Measurements from ENCODE around the gene ZNF816.

ZNF816 gene

GRCh38 chr19:52963247-52963618, 552 bp upstream of the ZNF816 start:
- peaks cover 13 to 22% of the 10 kb centered on the region in 2 donors for H3K36me3 ChIP-seq (ENCODE audit: control insufficient read depth in 2 of 2, insufficient read depth in 2 of 2, low read length in 2 of 2)
- H3K27ac ChIP-seq (ENCODE audit: low read depth in 2 of 2, low read length in 2 of 2): peak overlapping the region; percentile 88 to 90
- H3K27me3 ChIP-seq (ENCODE audit: control insufficient read depth in 2 of 2, insufficient read depth in 2 of 2, low read length in 2 of 2): no peaks in the 10 kb centered on the region
- peak overlapping the region; percentile 86 to 87 for H3K9ac ChIP-seq (ENCODE audit: low read depth in 1 of 2, low read length in 2 of 2)
- peak overlapping the region; percentile 75 to 94 for H3K4me3 ChIP-seq (ENCODE audit: low read length in 2 of 2)
- peaks cover 10 to 14% of the 10 kb centered on the region in 2 donors for H3K4me1 ChIP-seq (ENCODE audit: control insufficient read depth in 2 of 2, insufficient read depth in 2 of 2, low read length in 2 of 2)
- peaks cover 13 to 25% of the 10 kb centered on the region in 2 donors for H3K9me3 ChIP-seq (ENCODE audit: control insufficient read depth in 2 of 2, low read length in 2 of 2)

GRCh38 chr19:52961981-52962380, 700 bp downstream of the ZNF816 start:
- Histone ChIP-seq H3K4me3 (ENCODE audit: low read length in 2 of 2) (peak overlapping the region; percentile 90 to 93), H3K27me3 (ENCODE audit: control insufficient read depth in 2 of 2, insufficient read depth in 2 of 2, low read length in 2 of 2) (no peaks in the 10 kb centered on the region), H3K4me1 (ENCODE audit: control insufficient read depth in 2 of 2, insufficient read depth in 2 of 2, low read length in 2 of 2) (peaks cover 10 to 14% of the 10 kb centered on the region in 2 donors), H3K9me3 (ENCODE audit: control insufficient read depth in 2 of 2, low read length in 2 of 2) (peaks cover 21 to 27% of the 10 kb centered on the region in 2 donors), H3K27ac (ENCODE audit: low read depth in 2 of 2, low read length in 2 of 2) (peak overlapping the region; percentile 89 to 90), H3K9ac (ENCODE audit: low read depth in 1 of 2, low read length in 2 of 2) (peak overlapping the region; percentile 89), H3K36me3 (ENCODE audit: control insufficient read depth in 2 of 2, insufficient read depth in 2 of 2, low read length in 2 of 2) (peaks cover 23 to 33% of the 10 kb centered on the region in 2 donors)

GRCh38 chr19:52959613-52960295, 2.9 kb downstream of the ZNF816 start:
- no peak overlapping the region for H3K27ac ChIP-seq (ENCODE audit: low read depth in 2 of 2, low read length in 2 of 2)
- peaks cover 29 to 36% of the 10 kb centered on the region in 2 donors for H3K9me3 ChIP-seq (ENCODE audit: control insufficient read depth in 2 of 2, low read length in 2 of 2)
- H3K4me1 ChIP-seq (ENCODE audit: control insufficient read depth in 2 of 2, insufficient read depth in 2 of 2, low read length in 2 of 2): peaks cover 10 to 14% of the 10 kb centered on the region in 2 donors
- no peaks in the 10 kb centered on the region for H3K27me3 ChIP-seq (ENCODE audit: control insufficient read depth in 2 of 2, insufficient read depth in 2 of 2, low read length in 2 of 2)
- no peak overlapping the region for H3K9ac ChIP-seq (ENCODE audit: low read depth in 1 of 2, low read length in 2 of 2)
- no peak overlapping the region for H3K4me3 ChIP-seq (ENCODE audit: low read length in 2 of 2)
- peaks cover 46 to 54% of the 10 kb centered on the region in 2 donors for H3K36me3 ChIP-seq (ENCODE audit: control insufficient read depth in 2 of 2, insufficient read depth in 2 of 2, low read length in 2 of 2)

GRCh38 chr19:52957591-52957990, 5.1 kb downstream of the ZNF816 start:
- peaks cover 6 to 7% of the 10 kb centered on the region in 2 donors for H3K4me1 ChIP-seq (ENCODE audit: control insufficient read depth in 2 of 2, insufficient read depth in 2 of 2, low read length in 2 of 2)

GRCh38 chr19:52956917-52957316, 5.8 kb downstream of the ZNF816 start:
- Histone ChIP-seq H3K36me3 (ENCODE audit: control insufficient read depth in 2 of 2, insufficient read depth in 2 of 2, low read length in 2 of 2) (peaks cover 69 to 78% of the 10 kb centered on the region in 2 donors), H3K4me3 (ENCODE audit: low read length in 2 of 2) (no peak overlapping the region), H3K9ac (ENCODE audit: low read depth in 1 of 2, low read length in 2 of 2) (no peak overlapping the region), H3K27me3 (ENCODE audit: control insufficient read depth in 2 of 2, insufficient read depth in 2 of 2, low read length in 2 of 2) (no peaks in the 10 kb centered on the region), H3K27ac (ENCODE audit: low read depth in 2 of 2, low read length in 2 of 2) (no peak overlapping the region), H3K9me3 (ENCODE audit: control insufficient read depth in 2 of 2, low read length in 2 of 2) (peaks cover 42 to 57% of the 10 kb centered on the region in 2 donors), H3K4me1 (ENCODE audit: control insufficient read depth in 2 of 2, insufficient read depth in 2 of 2, low read length in 2 of 2) (peaks cover 3 to 5% of the 10 kb centered on the region in 2 donors)

More at GRCh38 chr19:52957591-52957990, 5.1 kb downstream of the ZNF816 start:
- Histone ChIP-seq H3K27me3 (ENCODE audit: control insufficient read depth in 2 of 2, insufficient read depth in 2 of 2, low read length in 2 of 2) (no peaks in the 10 kb centered on the region), H3K9ac (ENCODE audit: low read depth in 1 of 2, low read length in 2 of 2) (no peak overlapping the region), H3K36me3 (ENCODE audit: control insufficient read depth in 2 of 2, insufficient read depth in 2 of 2, low read length in 2 of 2) (peaks cover 62 to 71% of the 10 kb centered on the region in 2 donors), H3K27ac (ENCODE audit: low read depth in 2 of 2, low read length in 2 of 2) (no peak overlapping the region), H3K4me3 (ENCODE audit: low read length in 2 of 2) (no peak overlapping the region), H3K9me3 (ENCODE audit: control insufficient read depth in 2 of 2, low read length in 2 of 2) (peaks cover 35 to 50% of the 10 kb centered on the region in 2 donors)

GRCh38 chr19:52949422-52949821, 13.3 kb downstream of the ZNF816 start:
- H3K27me3 ChIP-seq (ENCODE audit: control insufficient read depth in 2 of 2, insufficient read depth in 2 of 2, low read length in 2 of 2): no peaks in the 10 kb centered on the region
- peaks cover 44 to 45% of the 10 kb centered on the region in 2 donors for H3K36me3 ChIP-seq (ENCODE audit: control insufficient read depth in 2 of 2, insufficient read depth in 2 of 2, low read length in 2 of 2)
- no peak overlapping the region for H3K27ac ChIP-seq (ENCODE audit: low read depth in 2 of 2, low read length in 2 of 2)
- no peak overlapping the region for H3K9ac ChIP-seq (ENCODE audit: low read depth in 1 of 2, low read length in 2 of 2)
- peaks cover 4 to 7% of the 10 kb centered on the region in 2 donors for H3K4me1 ChIP-seq (ENCODE audit: control insufficient read depth in 2 of 2, insufficient read depth in 2 of 2, low read length in 2 of 2)
- H3K4me3 ChIP-seq (ENCODE audit: low read length in 2 of 2): peak overlapping the region in 1 of 2 donors; percentile 6
- H3K9me3 ChIP-seq (ENCODE audit: control insufficient read depth in 2 of 2, low read length in 2 of 2): peaks cover 48 to 58% of the 10 kb centered on the region in 2 donors

- peaks cover 9% of the 10 kb centered on the region in 2 donors for H3K4me1 ChIP-seq (ENCODE audit: control insufficient read depth in 2 of 2, insufficient read depth in 2 of 2, low read length in 2 of 2)
- H3K27ac ChIP-seq (ENCODE audit: low read depth in 2 of 2, low read length in 2 of 2): no peak overlapping the region
- H3K9ac ChIP-seq (ENCODE audit: low read depth in 1 of 2, low read length in 2 of 2): no peak overlapping the region
- no peaks in the 10 kb centered on the region for H3K27me3 ChIP-seq (ENCODE audit: control insufficient read depth in 2 of 2, insufficient read depth in 2 of 2, low read length in 2 of 2)
- H3K9me3 ChIP-seq (ENCODE audit: control insufficient read depth in 2 of 2, low read length in 2 of 2): peaks cover 48 to 51% of the 10 kb centered on the region in 2 donors
- peaks cover 36 to 37% of the 10 kb centered on the region in 2 donors for H3K36me3 ChIP-seq (ENCODE audit: control insufficient read depth in 2 of 2, insufficient read depth in 2 of 2, low read length in 2 of 2)
- H3K4me3 ChIP-seq (ENCODE audit: low read length in 2 of 2): peak overlapping the region in 1 of 2 donors; percentile 19
These were observed 14.5 kb downstream of the ZNF816 start for GRCh38 chr19:52948025-52948770.

GRCh38 chr19:52946322-52947310, 16.1 kb downstream of the ZNF816 start:
- Histone ChIP-seq H3K4me1 (ENCODE audit: control insufficient read depth in 2 of 2, insufficient read depth in 2 of 2, low read length in 2 of 2) (peaks cover 9% of the 10 kb centered on the region in 2 donors), H3K9me3 (ENCODE audit: control insufficient read depth in 2 of 2, low read length in 2 of 2) (peaks cover 33 to 36% of the 10 kb centered on the region in 2 donors), H3K9ac (ENCODE audit: low read depth in 1 of 2, low read length in 2 of 2) (no peak overlapping the region), H3K4me3 (ENCODE audit: low read length in 2 of 2) (peak overlapping the region in 1 of 2 donors; percentile 50), H3K27me3 (ENCODE audit: control insufficient read depth in 2 of 2, insufficient read depth in 2 of 2, low read length in 2 of 2) (no peaks in the 10 kb centered on the region), H3K36me3 (ENCODE audit: control insufficient read depth in 2 of 2, insufficient read depth in 2 of 2, low read length in 2 of 2) (peaks cover 20 to 21% of the 10 kb centered on the region in 2 donors), H3K27ac (ENCODE audit: low read depth in 2 of 2, low read length in 2 of 2) (peak overlapping the region in 1 of 2 donors; percentile 82)

- Histone ChIP-seq H3K4me3 (ENCODE audit: low read length in 2 of 2) (peak overlapping the region in 1 of 2 donors; percentile 50), H3K27ac (ENCODE audit: low read depth in 2 of 2, low read length in 2 of 2) (peak overlapping the region; percentile 82 to 90), H3K4me1 (ENCODE audit: control insufficient read depth in 2 of 2, insufficient read depth in 2 of 2, low read length in 2 of 2) (peaks cover 9% of the 10 kb centered on the region in 2 donors), H3K27me3 (ENCODE audit: control insufficient read depth in 2 of 2, insufficient read depth in 2 of 2, low read length in 2 of 2) (no peaks in the 10 kb centered on the region), H3K9ac (ENCODE audit: low read depth in 1 of 2, low read length in 2 of 2) (peak overlapping the region; percentile 30 to 32), H3K36me3 (ENCODE audit: control insufficient read depth in 2 of 2, insufficient read depth in 2 of 2, low read length in 2 of 2) (peaks cover 12 to 13% of the 10 kb centered on the region in 2 donors), H3K9me3 (ENCODE audit: control insufficient read depth in 2 of 2, low read length in 2 of 2) (peaks cover 26 to 27% of the 10 kb centered on the region in 2 donors)
These were observed 16.9 kb downstream of the ZNF816 start for GRCh38 chr19:52945652-52946321.
